ENCODE results near the gene FTO.

Gene FTO

DNA sequence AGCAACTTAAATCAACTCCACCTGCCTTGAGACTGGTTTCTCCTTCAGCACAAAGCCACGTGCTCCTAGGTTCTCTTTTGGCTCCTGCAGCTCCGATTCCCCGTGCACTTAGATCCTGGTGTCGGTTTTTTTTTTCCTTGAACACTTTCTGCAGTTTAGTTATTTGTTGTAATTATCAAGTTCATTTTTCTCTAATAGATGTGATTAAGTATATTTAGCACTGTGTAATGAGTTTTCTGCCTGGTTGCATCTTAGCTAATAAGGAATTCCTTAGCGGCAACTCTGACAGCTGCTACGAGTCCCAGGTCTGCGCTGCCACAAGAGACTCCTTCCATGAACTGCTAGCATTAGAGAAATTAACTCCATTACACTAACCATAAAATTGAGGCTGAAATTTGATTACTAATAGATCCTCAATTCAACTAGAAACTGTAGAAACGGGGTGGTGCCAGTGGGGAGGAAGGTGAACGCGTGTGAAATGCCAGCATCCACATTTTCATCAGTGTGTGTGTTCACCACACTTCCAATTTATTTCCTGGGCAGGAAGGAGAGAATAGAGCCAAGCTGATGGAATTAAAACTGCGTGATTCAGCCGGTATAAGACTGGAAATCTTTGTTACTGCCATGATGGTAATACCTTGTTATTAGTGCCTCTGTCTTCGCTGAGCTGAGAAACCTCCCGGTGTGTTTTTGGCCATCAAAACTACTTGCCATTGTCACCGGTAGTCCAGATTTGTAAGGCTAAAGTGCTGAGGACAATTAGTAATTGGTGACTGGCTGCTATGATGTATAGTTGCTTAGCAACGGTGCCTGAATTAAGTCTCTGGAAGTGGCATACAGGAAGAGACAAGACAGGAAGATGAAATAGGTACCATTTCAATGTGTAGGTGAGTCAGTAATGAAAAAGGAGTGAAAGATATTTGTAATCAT lies 350.2 kb downstream of the FTO start:
- DNase-seq: no peak
- Histone ChIP-seq H3K4me3 (ENCODE audit: low read depth, low read length) (no peak overlapping the region), H3K27me3 (replicated peaks) (no peaks in the 10 kb centered on the region), H3K36me3 (replicated peaks) (no peaks in the 10 kb centered on the region), H3K27ac (no peak overlapping the region)
- in situ Hi-C loops (cut with HindIII; ENCODE audit: low pct_ligation_motif_present, low sequenced_read_pairs): no loop called here
- no peak for TF ChIP-seq CTCF (IDR thresholded peaks at IDR 0.05; ENCODE audit: low read depth, low read length, missing control alignments)

DNA sequence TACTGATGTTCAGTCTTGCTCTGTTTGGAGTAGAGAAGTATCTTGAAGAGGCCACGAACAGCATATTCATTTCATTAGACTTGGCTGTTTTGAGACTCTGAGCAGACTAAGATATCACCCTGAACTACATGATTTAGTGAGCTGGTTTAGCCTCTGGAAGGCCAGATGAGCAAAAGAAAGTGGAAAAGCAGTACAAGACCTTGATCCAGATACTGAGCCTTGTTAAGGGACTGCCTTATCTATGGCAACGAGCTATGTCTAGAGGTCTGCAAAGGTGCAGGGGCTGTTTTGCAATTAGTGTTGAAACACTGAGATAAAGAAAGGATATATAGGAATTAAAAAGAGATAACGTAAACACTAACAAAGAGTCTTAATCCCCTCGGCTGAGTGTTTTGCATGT lies 351.2 kb downstream of the FTO start:
- no peak for TF ChIP-seq CTCF (IDR thresholded peaks at IDR 0.05; ENCODE audit: low read depth, low read length, missing control alignments)
- no peak overlapping the region for H3K27ac ChIP-seq
- no peaks in the 10 kb centered on the region for H3K27me3 ChIP-seq (replicated peaks)
- in situ Hi-C loops (cut with HindIII; ENCODE audit: low pct_ligation_motif_present, low sequenced_read_pairs): no loop called here
- no peak overlapping the region for H3K4me3 ChIP-seq (ENCODE audit: low read depth, low read length)
- DNase-seq: no peak
- no peaks in the 10 kb centered on the region for H3K36me3 ChIP-seq (replicated peaks)

GRCh38 chr16:54055864-54056263 lies 351.9 kb downstream of the FTO start:
- H3K27me3 ChIP-seq (replicated peaks): no peaks in the 10 kb centered on the region
- no peak for TF ChIP-seq CTCF (IDR thresholded peaks at IDR 0.05; ENCODE audit: low read depth, low read length, missing control alignments)
- no peak for DNase-seq
- no peak overlapping the region for H3K4me3 ChIP-seq (ENCODE audit: low read depth, low read length)
- H3K36me3 ChIP-seq (replicated peaks): no peaks in the 10 kb centered on the region
- in situ Hi-C loops (cut with HindIII; ENCODE audit: low pct_ligation_motif_present, low sequenced_read_pairs): no loop called here
- no peak overlapping the region for H3K27ac ChIP-seq

GRCh38 chr16:54056921-54057320 lies 353.0 kb downstream of the FTO start:
- Histone ChIP-seq H3K36me3 (replicated peaks) (no peaks in the 10 kb centered on the region), H3K27me3 (replicated peaks) (no peaks in the 10 kb centered on the region), H3K4me3 (ENCODE audit: low read depth, low read length) (no peak overlapping the region), H3K27ac (no peak overlapping the region)
- in situ Hi-C loops (cut with HindIII; ENCODE audit: low pct_ligation_motif_present, low sequenced_read_pairs): no loop called here
- DNase-seq: no peak
- no peak for TF ChIP-seq CTCF (IDR thresholded peaks at IDR 0.05; ENCODE audit: low read depth, low read length, missing control alignments)

- Histone ChIP-seq H3K36me3 (replicated peaks) (no peaks in the 10 kb centered on the region), H3K27me3 (replicated peaks) (no peaks in the 10 kb centered on the region), H3K4me3 (ENCODE audit: low read depth, low read length) (no peak overlapping the region), H3K27ac (no peak overlapping the region)
- TF ChIP-seq CTCF (IDR thresholded peaks at IDR 0.05; ENCODE audit: low read depth, low read length, missing control alignments): no peak
- in situ Hi-C loops (cut with HindIII; ENCODE audit: low pct_ligation_motif_present, low sequenced_read_pairs): no loop called here
- DNase-seq: no peak
These were observed 355.4 kb downstream of the FTO start for GRCh38 chr16:54059319-54059718.

Measured in brain microvascular endothelial cell (primary cell).